MM.1S (cell line): ENCODE measurements around the gene DUSP9.
"Not testable (repeated sequence)": the region's sequence is repeated elsewhere in the genome, so short reads cannot be mapped to it uniquely, and the experiment has no call there.

Source experiments
- EZH2 ChIP-seq: fragments of 300-600 bp; sonication (generic); optimal IDR thresholded peaks from 2 replicates; pipeline ENCODE3; 2017; ENCODE audit warnings: low read depth, mild to moderate bottlenecking, antibody characterized with exemption, low read length, mixed read lengths
- TF ChIP-seq, protein P1 (sequence below): fragments of 300-600 bp; sonication (generic); IDR thresholded peaks from 2 replicates; pipeline ENCODE4 v1.5.1; 2016; ENCODE audit warnings: antibody characterized with exemption, low read length, mixed read lengths

GRCh38 chrX:153699210-153699783, 52.3 kb downstream of the DUSP9 start:
- TF ChIP-seq EZH2: not testable (repeated sequence)
- TF ChIP-seq, protein P1, sequence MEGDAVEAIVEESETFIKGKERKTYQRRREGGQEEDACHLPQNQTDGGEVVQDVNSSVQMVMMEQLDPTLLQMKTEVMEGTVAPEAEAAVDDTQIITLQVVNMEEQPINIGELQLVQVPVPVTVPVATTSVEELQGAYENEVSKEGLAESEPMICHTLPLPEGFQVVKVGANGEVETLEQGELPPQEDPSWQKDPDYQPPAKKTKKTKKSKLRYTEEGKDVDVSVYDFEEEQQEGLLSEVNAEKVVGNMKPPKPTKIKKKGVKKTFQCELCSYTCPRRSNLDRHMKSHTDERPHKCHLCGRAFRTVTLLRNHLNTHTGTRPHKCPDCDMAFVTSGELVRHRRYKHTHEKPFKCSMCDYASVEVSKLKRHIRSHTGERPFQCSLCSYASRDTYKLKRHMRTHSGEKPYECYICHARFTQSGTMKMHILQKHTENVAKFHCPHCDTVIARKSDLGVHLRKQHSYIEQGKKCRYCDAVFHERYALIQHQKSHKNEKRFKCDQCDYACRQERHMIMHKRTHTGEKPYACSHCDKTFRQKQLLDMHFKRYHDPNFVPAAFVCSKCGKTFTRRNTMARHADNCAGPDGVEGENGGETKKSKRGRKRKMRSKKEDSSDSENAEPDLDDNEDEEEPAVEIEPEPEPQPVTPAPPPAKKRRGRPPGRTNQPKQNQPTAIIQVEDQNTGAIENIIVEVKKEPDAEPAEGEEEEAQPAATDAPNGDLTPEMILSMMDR: not testable (repeated sequence)
